GM19438 (cell line): ENCODE measurements around the gene HOXC4.
A peak's percentile ranks its signal among the peaks of the same experiment; 100 is the strongest.
"Not testable (repeated sequence)": the region's sequence is repeated elsewhere in the genome, so short reads cannot be mapped to it uniquely, and the experiment has no call there.

Source experiments
- ATAC-seq: cut with Tn5 transposase; IDR thresholded peaks from one replicate; pipeline ENCODE4 v1.9.1; 2021; ENCODE audit warnings: low read depth; ENCODE audit not compliant: unreplicated experiment

The HOXC4 gene

GRCh38 chr12:54053003-54053750 is 458 bp upstream of the HOXC4 start:
- peak; percentile 61 for ATAC-seq

GRCh38 chr12:54054742-54055194 is 1.1 kb downstream of the HOXC4 start:
- ATAC-seq: no peak

GRCh38 chr12:54055552-54055951 is 1.9 kb downstream of the HOXC4 start:
- ATAC-seq: no peak

- ATAC-seq: no peak
These were observed 2.5 kb downstream of the HOXC4 start for GRCh38 chr12:54056110-54056509.

GRCh38 chr12:54058128-54058768 is 4.6 kb downstream of the HOXC4 start:
- ATAC-seq: no peak

- ATAC-seq: no peak
These were observed 6.0 kb downstream of the HOXC4 start for GRCh38 chr12:54059668-54060067.

GRCh38 chr12:54060174-54060974 is 6.7 kb downstream of the HOXC4 start:
- no peak for ATAC-seq

GRCh38 chr12:54060975-54061778 is 7.5 kb downstream of the HOXC4 start:
- no peak for ATAC-seq

- ATAC-seq: no peak
These were observed 12.0 kb downstream of the HOXC4 start for GRCh38 chr12:54065677-54066076.

- ATAC-seq: no peak
These were observed 12.8 kb downstream of the HOXC4 start for GRCh38 chr12:54066408-54066807.

- ATAC-seq: no peak
These were observed 14.9 kb downstream of the HOXC4 start for GRCh38 chr12:54068418-54069070.

GRCh38 chr12:54071942-54072341 is 18.3 kb downstream of the HOXC4 start:
- no peak for ATAC-seq

GRCh38 chr12:54074308-54074707 is 20.7 kb downstream of the HOXC4 start:
- no peak for ATAC-seq

- ATAC-seq: no peak
These were observed 21.8 kb downstream of the HOXC4 start for GRCh38 chr12:54075409-54075808.

GRCh38 chr12:54075974-54076373 is 22.3 kb downstream of the HOXC4 start:
- no peak for ATAC-seq

GRCh38 chr12:54077843-54078242 is 24.2 kb downstream of the HOXC4 start:
- ATAC-seq: not testable (repeated sequence)

GRCh38 chr12:54079115-54079514 is 25.5 kb downstream of the HOXC4 start:
- not testable (repeated sequence) for ATAC-seq

GRCh38 chr12:54080008-54080924 is 26.6 kb downstream of the HOXC4 start:
- ATAC-seq: not testable (repeated sequence)

GRCh38 chr12:54081053-54081514 is 27.4 kb downstream of the HOXC4 start:
- ATAC-seq: not testable (repeated sequence)
